NCI-H226 (cell line): ENCODE data around the gene CDIPT.

Source experiments
- DNase-seq: peaks from one replicate; pipeline ENCODE4 v3.0.0-alpha.2; 2015

The CDIPT gene

DNA sequence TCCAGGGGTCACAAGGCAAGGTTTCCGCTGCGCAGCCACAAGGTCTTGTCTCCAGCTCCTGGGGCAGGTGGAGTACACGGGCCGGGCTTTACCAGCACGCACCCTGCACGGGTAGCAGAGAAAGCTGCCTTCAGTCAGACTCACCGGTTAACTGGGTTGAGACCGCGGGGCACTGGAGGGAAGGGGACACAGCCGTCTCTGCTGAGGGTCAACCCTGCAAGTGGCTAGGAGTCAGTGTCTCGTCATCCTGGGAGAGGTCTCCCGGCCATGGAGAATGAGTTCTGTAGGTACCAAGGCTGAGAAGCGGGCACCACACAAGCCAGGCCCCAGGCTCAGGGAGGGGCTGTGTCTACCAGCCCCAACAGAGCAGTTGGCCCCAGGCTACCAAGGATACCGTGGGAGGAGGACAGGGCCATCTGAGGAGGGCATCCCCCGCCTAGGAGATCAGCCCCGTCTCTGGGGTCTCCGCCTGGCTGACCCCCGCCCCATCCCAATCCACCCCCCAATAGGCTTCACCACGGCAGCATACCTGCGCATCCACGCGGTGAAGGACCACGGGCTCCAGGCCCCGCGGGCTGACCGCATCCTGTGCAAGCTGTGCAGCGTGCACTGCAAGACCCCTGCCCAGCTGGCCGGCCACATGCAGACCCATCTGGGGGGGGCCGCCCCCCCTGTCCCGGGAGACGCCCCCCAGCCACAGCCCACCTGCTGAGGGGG lies 53.8 kb downstream of the CDIPT start:
- no peak for DNase-seq
